ENCODE results near the gene OTOG.

GRCh38 chr11:17535488-17535887 is 11.6 kb upstream of the OTOG start:
- TF ChIP-seq, protein P1, sequence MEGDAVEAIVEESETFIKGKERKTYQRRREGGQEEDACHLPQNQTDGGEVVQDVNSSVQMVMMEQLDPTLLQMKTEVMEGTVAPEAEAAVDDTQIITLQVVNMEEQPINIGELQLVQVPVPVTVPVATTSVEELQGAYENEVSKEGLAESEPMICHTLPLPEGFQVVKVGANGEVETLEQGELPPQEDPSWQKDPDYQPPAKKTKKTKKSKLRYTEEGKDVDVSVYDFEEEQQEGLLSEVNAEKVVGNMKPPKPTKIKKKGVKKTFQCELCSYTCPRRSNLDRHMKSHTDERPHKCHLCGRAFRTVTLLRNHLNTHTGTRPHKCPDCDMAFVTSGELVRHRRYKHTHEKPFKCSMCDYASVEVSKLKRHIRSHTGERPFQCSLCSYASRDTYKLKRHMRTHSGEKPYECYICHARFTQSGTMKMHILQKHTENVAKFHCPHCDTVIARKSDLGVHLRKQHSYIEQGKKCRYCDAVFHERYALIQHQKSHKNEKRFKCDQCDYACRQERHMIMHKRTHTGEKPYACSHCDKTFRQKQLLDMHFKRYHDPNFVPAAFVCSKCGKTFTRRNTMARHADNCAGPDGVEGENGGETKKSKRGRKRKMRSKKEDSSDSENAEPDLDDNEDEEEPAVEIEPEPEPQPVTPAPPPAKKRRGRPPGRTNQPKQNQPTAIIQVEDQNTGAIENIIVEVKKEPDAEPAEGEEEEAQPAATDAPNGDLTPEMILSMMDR (IDR thresholded peaks at IDR 0.05), result no peak
- TF ChIP-seq EZH2 (IDR thresholded peaks at IDR 0.05) (no peak), EZH2phosphoT487 (IDR thresholded peaks at IDR 0.05) (no peak)

All from neural progenitor cell (in vitro differentiated cells).